K562 (cell line): ENCODE data around the gene POMT2. TPM values are rescaled to one million over a fixed set of nuclear protein-coding genes. Genes with fewer than 3 reads are reported as not detected.

ENCODE experiments used
- ATAC-seq: fragments of 200-7000 bp; cut with Tn5 transposase; 3 replicates; pipeline ENCODE4 v1.9.1; 2020; ENCODE audit warnings: moderate library complexity
- BruUV-seq: library from RNA; stranded (reverse); fragments of 400-500 nt; replicated peaks from 2 replicates; lab custom pipeline; 2021; lab: Mats Ljungman, UMichigan
- CTCF ChIA-PET: fragments of 300-600 bp; formaldehyde crosslinking; extraction: SDS; loops from one replicate; lab custom pipeline; 2021; ENCODE audit warnings: low intra/inter-chr PET ratio; lab: Yijun Ruan, JAX
- POLR2A ChIA-PET: fragments of 300-600, 350-650 bp; sonication (Branson Sonifier 250); formaldehyde crosslinking; extraction: SDS; loops from one replicate; lab custom pipeline; 2021; ENCODE audit warnings: antibody characterized with exemption, inconsistent platforms; lab: Yijun Ruan, JAX
- DNase-seq, 4 experiments: peaks; one replicate each; pipeline versions ENCODE4 v3.0.0 to v3.0.0-alpha.2; 2011 to 2018; ENCODE audit warnings: low spot score in 3 of 4, mixed read lengths in 3 of 4; ENCODE audit errors: extremely low read depth in 1 of 4
- FAIRE-seq: peaks from 2 replicates; lab custom pipeline; 2011; peaks lifted over from hg19 to GRCh38; lab: Jason Lieb, UNC
- H2AFZ ChIP-seq: 2 replicates; pipeline ENCODE4 v1.6.0; 2011; ENCODE audit warnings: low read depth, low read length, control low read depth, inconsistent platforms
- H3K27ac ChIP-seq: fragments of 200-600 bp; 3 replicates; pipeline ENCODE4 v1.8.0; 2011; ENCODE audit warnings: low read depth, mild to moderate bottlenecking, control low read depth, inconsistent platforms, low read length, moderate library complexity, mixed read lengths; ENCODE audit errors: extremely low read depth
- H3K27me3 ChIP-seq, 2 experiments: fragments of 300-600 bp in 1 of 2; 2 replicates in 1 of 2; 3 replicates in 1 of 2; pipeline versions ENCODE4 v1.6.0 to v1.8.0; 2011; ENCODE audit warnings: inconsistent platforms in 2 of 2, low read length in 2 of 2, mild to moderate bottlenecking in 1 of 2, mixed read lengths in 1 of 2, moderate library complexity in 1 of 2; ENCODE audit not compliant: control insufficient read depth in 2 of 2, insufficient read depth in 2 of 2
- H3K36me3 ChIP-seq: fragments of 300-600 bp; 3 replicates; pipeline ENCODE4 v1.8.0; 2011; ENCODE audit warnings: mild to moderate bottlenecking, low read length, inconsistent platforms; ENCODE audit not compliant: control insufficient read depth, insufficient read depth
- H3K4me1 ChIP-seq, 2 experiments: fragments of 200-600 bp in 1 of 2; replicated peaks in 1 of 2; 2 replicates in 1 of 2; 3 replicates in 1 of 2; pipeline versions ENCODE4 v1.5.1 to v1.8.0; 2011; ENCODE audit warnings: inconsistent platforms in 2 of 2, low read length in 2 of 2, mild to moderate bottlenecking in 1 of 2, mixed read lengths in 1 of 2, moderate library complexity in 1 of 2; ENCODE audit not compliant: control insufficient read depth in 2 of 2, insufficient read depth in 2 of 2
- H3K4me2 ChIP-seq: 2 replicates; pipeline ENCODE4 v1.6.1; 2011; ENCODE audit warnings: low read length, control low read depth, inconsistent platforms, mixed read lengths; ENCODE audit not compliant: insufficient read depth
- H3K4me3 ChIP-seq: fragments of 200-600 bp; sonication (generic), shearing (Covaris generic); 2 replicates; pipeline ENCODE4 v1.5.1; 2016; ENCODE audit warnings: control low read depth, inconsistent platforms
- H3K79me2 ChIP-seq: fragments of 200-600 bp; 3 replicates; pipeline ENCODE4 v1.8.0; 2011; ENCODE audit warnings: low read length, inconsistent platforms; ENCODE audit not compliant: control insufficient read depth, insufficient read depth
- H3K9ac ChIP-seq, 2 experiments: 2 replicates each; pipeline versions ENCODE4 v1.6.0 to v1.6.1; 2011; ENCODE audit warnings: low read depth in 2 of 2, low read length in 2 of 2, control low read depth in 1 of 2, inconsistent platforms in 1 of 2, mild to moderate bottlenecking in 1 of 2, mixed read lengths in 1 of 2; ENCODE audit not compliant: insufficient read depth in 1 of 2
- H3K9me1 ChIP-seq: one replicate; pipeline ENCODE4 v1.6.0; 2011; ENCODE audit warnings: inconsistent platforms, mild to moderate bottlenecking, low read length, moderate library complexity; ENCODE audit not compliant: control insufficient read depth, insufficient read depth
- H3K9me3 ChIP-seq: replicated peaks from 2 replicates; pipeline ENCODE4 v1.5.1; 2011; ENCODE audit warnings: low read depth, low read length, inconsistent platforms; ENCODE audit not compliant: control insufficient read depth, insufficient read depth
- H4K20me1 ChIP-seq: replicated peaks from 2 replicates; pipeline ENCODE4 v1.6.1; 2011; ENCODE audit warnings: low read length, inconsistent platforms, mixed read lengths; ENCODE audit not compliant: control insufficient read depth, insufficient read depth
- HMG20B ChIP-seq: fragments of 250-450 bp; sonication (Bioruptor Pico); IDR thresholded peaks from 2 replicates; pipeline ENCODE4 v1.5.0; 2021; ENCODE audit warnings: mild to moderate bottlenecking
- JUN ChIP-seq, 2 experiments: sonication (generic) in 1 of 2; formaldehyde crosslinking in 1 of 2; IDR thresholded peaks; 2 replicates each; pipeline versions ENCODE4 v1.6.1 to v1.8.0; 2012 to 2022; ENCODE audit warnings: borderline replicate concordance in 2 of 2, mild to moderate bottlenecking in 2 of 2, improper control_type of control experiment in 1 of 2, low read depth in 1 of 2, low read length in 1 of 2, missing genetic modification reagents in 1 of 2
- MTA2 ChIP-seq: fragments of 450-650 bp; IDR thresholded peaks from 2 replicates; pipeline ENCODE4 v1.6.1; 2016; ENCODE audit warnings: low read depth
- RBBP5 ChIP-seq: fragments of 200-600 bp; sonication (generic); IDR thresholded peaks from 2 replicates; pipeline ENCODE4 v1.6.1; 2012; ENCODE audit warnings: borderline replicate concordance, mild to moderate bottlenecking, low read length, control low read depth, inconsistent platforms; ENCODE audit not compliant: insufficient read depth, poor library complexity, severe bottlenecking
- WGBS: fragments of 100-300 bp; shearing (Covaris generic); methylation state at CpG from one replicate; pipeline ENCODE4 v1.1.6; 2016; ENCODE audit warnings: low coverage, mixed read lengths; ENCODE audit not compliant: insufficient coverage; ENCODE audit errors: missing lambda C conversion rate; 5-methylcytosine and 5-hydroxymethylcytosine counted together
- in situ Hi-C: fragments of 300-500 bp; cut with MboI; formaldehyde crosslinking; loops from 4 replicates; pipeline ENCODE4 v1.15.0; 2018; ENCODE audit warnings: inconsistent platforms, mixed read lengths
- intact Hi-C: fragments of 100-400 bp; cut with micrococcal nuclease; formaldehyde crosslinking; loops from 2 replicates; pipeline ENCODE4 v1.14.2; 2022
- polyA plus RNA-seq, 8 experiments: library from polyadenylated mRNA; depleted of rRNA in 4 of 8; stranded (reverse) in 5 of 8; unstranded in 3 of 8; fragments of >200 nt; fragmentation: Nextera tagmentation in 2 of 8; fragmentation: Illumina TruSeq in 1 of 8; extraction: Ambion mirVana in 2 of 8; extraction: Trizol in 1 of 8; gene quantifications; 2 replicates each; pipeline versions ENCODE4 v1.2.1 to v1.2.3, GENCODE V29; 2011 to 2014; ENCODE audit warnings: inconsistent platforms in 1 of 8, missing spikeins in 1 of 8
- total RNA-seq, 7 experiments: library from RNA; depleted of rRNA in 6 of 7; stranded (reverse); fragments of >200 nt in 6 of 7; fragmentation: Illumina TruSeq in 2 of 7; extraction: Trizol in 2 of 7; gene quantifications; 2 replicates each; pipeline versions ENCODE4 v1.2.1 to v1.2.3, GENCODE V29; 2011 to 2021; ENCODE audit warnings: low replicate concordance in 1 of 7

The POMT2 gene
- total and polyA plus RNA-seq, 9 of the 15 experiments (the other 6 are each of a cell fraction or from before 2014, with no cell fraction given) = 0.39 to 16.6 (median 7.8) TPM

DNA sequence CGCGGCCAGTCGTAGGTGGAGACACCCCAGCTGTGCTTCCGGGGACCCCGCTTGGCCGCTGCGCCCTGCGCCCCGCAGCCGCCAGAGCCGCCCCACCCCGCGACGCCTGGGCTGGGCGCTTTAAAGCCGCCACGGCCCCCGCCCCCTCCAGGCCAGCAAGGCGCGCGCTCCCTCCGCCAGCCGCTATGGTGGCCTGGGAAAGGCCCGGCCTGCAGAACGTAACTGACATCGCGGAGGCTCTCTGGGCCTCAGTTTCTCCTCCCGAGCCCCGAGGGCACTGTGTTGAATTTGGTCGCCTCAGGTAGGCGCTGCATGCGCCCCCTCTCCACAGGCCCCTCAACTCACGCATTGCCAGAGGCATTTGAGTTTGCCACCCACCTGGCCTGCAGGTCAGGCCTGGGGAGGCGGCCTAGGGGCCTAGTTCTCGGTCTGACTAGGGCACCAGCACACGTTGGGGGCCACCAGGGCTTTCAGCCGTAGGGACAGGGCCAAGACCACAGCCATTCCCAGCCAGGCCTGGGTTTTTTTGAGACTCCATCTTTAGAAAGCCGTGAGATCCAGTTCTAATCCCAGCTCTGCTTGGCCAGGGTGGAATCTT lies 49.5 kb downstream of the POMT2 start, which contains the start of gene NGB:
Gene NGB (minus strand): TSS at position 94 of the 598 bp plus-strand sequence. CDS start 269 bp downstream, outside the sequence.
- intact Hi-C loops (no loop called here), in situ Hi-C loops (no loop called here)
- Histone ChIP-seq H4K20me1 (no peaks in the 10 kb centered on the region), H3K9me3 (no peaks in the 10 kb centered on the region), H3K27ac (no peak within 1 kb of the TSS), H3K9ac (no peak within 1 kb of the TSS), H3K4me2 (no peak within 1 kb of the TSS), H3K4me3 (no peak within 1 kb of the TSS), H3K9me1 (no peaks in the 10 kb centered on the region), H3K27me3 (peaks cover 0 to 25% of the 10 kb centered on the region in 2 experiments; a peak in 2 of 5 replicates), H3K79me2 (no peaks in the 10 kb centered on the region)
- no peak for ATAC-seq
- 30% methylated on average over 11 of the region's 38 CpGs for WGBS
- no TSS peak for BruUV-seq
- CTCF ChIA-PET = no interaction called here
- TF ChIP-seq MTA2 (no peak), RBBP5 (no peak)
- TF ChIP-seq, all 486 proteins: peak for 0
- Histone ChIP-seq H3K36me3 (no peaks in the 10 kb centered on the region), H3K4me1 (peaks cover 0 to 14% of the 10 kb centered on the region in 2 experiments; a peak in 2 of 5 replicates), H2AFZ (no peak within 1 kb of the TSS)
- FAIRE-seq (no peak), DNase-seq (no peak)
- POLR2A ChIA-PET = interaction anchor here (0.7 kb wide), 1 partner anchor 104 kb away, joined by 3 read pairs; no protein-coding TSS in a partner anchor

- intact Hi-C loops = no loop called here
- no peak for FAIRE-seq
- WGBS = 14% methylated on average over 19 of the region's 84 CpGs
Measured at GRCh38 chr14:77270361-77271112, 50.1 kb downstream of the POMT2 start.

More at GRCh38 chr14:77270361-77271112, 50.1 kb downstream of the POMT2 start:
- peaks cover 0 to 14% of the 10 kb centered on the region in 2 experiments; a peak in 2 of 5 replicates for H3K4me1 ChIP-seq
- peaks cover 0 to 29% of the 10 kb centered on the region in 2 experiments; a peak in 2 of 5 replicates for H3K27me3 ChIP-seq
- H3K27ac ChIP-seq = no peak overlapping the region
- no peaks in the 10 kb centered on the region for H3K36me3 ChIP-seq
- no peaks in the 10 kb centered on the region for H3K9me1 ChIP-seq
- no peak overlapping the region for H2AFZ ChIP-seq
- ChIA-PET CTCF (no interaction called here), POLR2A (interaction anchor here (0.6 kb wide), 1 partner anchor 242 kb away, joined by 3 read pairs; no protein-coding TSS in a partner anchor)
- BruUV-seq = no TSS peak
- H3K9ac ChIP-seq = no peak overlapping the region
- no peaks in the 10 kb centered on the region for H4K20me1 ChIP-seq
- H3K4me3 ChIP-seq = no peak overlapping the region
- no peaks in the 10 kb centered on the region for H3K79me2 ChIP-seq
- ATAC-seq = no peak
- TF ChIP-seq JUN (IDR thresholded peaks at IDR 0.05; ENCODE audit: borderline replicate concordance, low read depth, low read length) = no peak
- TF ChIP-seq JUN (CRISPR knock-in tag; IDR thresholded peaks at IDR 0.05; ENCODE audit: borderline replicate concordance) = no peak
- TF ChIP-seq HMG20B = no peak
- TF ChIP-seq, all 486 proteins: peak for 0
- Histone ChIP-seq H3K9me3 (no peaks in the 10 kb centered on the region), H3K4me2 (no peak overlapping the region)
- no peak for DNase-seq
- in situ Hi-C loops = no loop called here
